GM12878 (cell line): ENCODE measurements around the gene PSPC1. TPM values are rescaled to one million over a fixed set of nuclear protein-coding genes. Genes with fewer than 3 reads are reported as not detected.

Experiments used
- ATAC-seq: fragments of 200-7000 bp; cut with Tn5 transposase; 3 replicates; pipeline ENCODE4 v1.9.1; 2020; ENCODE audit warnings: mild to moderate bottlenecking, moderate library complexity
- BruUV-seq: library from RNA; stranded (reverse); fragments of 400-500 nt; replicated peaks from 2 replicates; lab custom pipeline; 2021; lab: Mats Ljungman, UMichigan
- CTCF ChIA-PET: fragments of 300-600 bp; sonication (Branson Sonifier 250); formaldehyde crosslinking; extraction: SDS; loops from one replicate; lab custom pipeline; 2021; ENCODE audit warnings: inconsistent platforms; lab: Yijun Ruan, JAX
- POLR2A ChIA-PET: fragments of 350-600 bp; formaldehyde crosslinking; extraction: SDS; loops from one replicate; lab custom pipeline; 2021; ENCODE audit warnings: inconsistent platforms; lab: Charles Lee
- RAD21 ChIA-PET: fragments of 300-600 bp; sonication (Branson Sonifier 250); formaldehyde crosslinking; loops from one replicate; lab custom pipeline; 2023; ENCODE audit warnings: antibody characterized with exemption; ENCODE audit not compliant: unreplicated experiment; lab: Charles Lee
- SMC1A ChIA-PET: fragments of 300-600 bp; sonication (Branson Sonifier 250); formaldehyde crosslinking; loops from one replicate; lab custom pipeline; 2023; ENCODE audit not compliant: unreplicated experiment, uncharacterized antibody; lab: Charles Lee
- DNase-seq: peaks from one replicate; pipeline ENCODE4 v3.0.0-alpha.2; 2011; ENCODE audit warnings: low read depth, low spot score
- FAIRE-seq: peaks from 3 replicates; lab custom pipeline; 2011; peaks lifted over from hg19 to GRCh38; lab: Jason Lieb, UNC
- H2AFZ ChIP-seq: 2 replicates; pipeline ENCODE4 v1.6.0; 2011; ENCODE audit warnings: low read depth, low read length, control low read depth; ENCODE audit not compliant: control insufficient read depth
- H3K27ac ChIP-seq: 2 replicates; pipeline ENCODE4 v1.5.1; 2011; ENCODE audit warnings: control low read depth; ENCODE audit not compliant: control insufficient read depth, insufficient read depth
- H3K27me3 ChIP-seq, 2 experiments: replicated peaks in 1 of 2; 2 replicates each; pipeline versions ENCODE4 v1.6.0 to v1.6.1; 2011; ENCODE audit warnings: low read length in 1 of 2; ENCODE audit not compliant: control insufficient read depth in 2 of 2, insufficient read depth in 2 of 2
- H3K36me3 ChIP-seq, 2 experiments: 2 replicates each; pipeline ENCODE4 v1.5.1; 2011; ENCODE audit warnings: low read length in 1 of 2; ENCODE audit not compliant: control insufficient read depth in 2 of 2, insufficient read depth in 2 of 2
- H3K4me1 ChIP-seq: 2 replicates; pipeline ENCODE4 v1.6.1; 2011; ENCODE audit warnings: mild to moderate bottlenecking, low read length, moderate library complexity, mixed read lengths; ENCODE audit not compliant: control insufficient read depth, insufficient read depth
- H3K4me2 ChIP-seq: 2 replicates; pipeline ENCODE4 v1.6.0; 2011; ENCODE audit warnings: control low read depth; ENCODE audit not compliant: control insufficient read depth, insufficient read depth
- H3K4me3 ChIP-seq: fragments of 200-600 bp; sonication (generic); 2 replicates; pipeline ENCODE4 v1.5.1; 2016
- H3K79me2 ChIP-seq: 2 replicates; pipeline ENCODE4 v1.6.0; 2011; ENCODE audit warnings: low read length; ENCODE audit not compliant: control insufficient read depth, insufficient read depth
- H3K9ac ChIP-seq: 2 replicates; pipeline ENCODE4 v1.8.0; 2011; ENCODE audit warnings: low read length, control low read depth, mixed read lengths; ENCODE audit not compliant: control insufficient read depth, insufficient read depth
- H3K9me3 ChIP-seq: replicated peaks from 3 replicates; pipeline ENCODE4 v1.5.1; 2011; ENCODE audit warnings: mild to moderate bottlenecking, low read length; ENCODE audit not compliant: control insufficient read depth, insufficient read depth
- H4K20me1 ChIP-seq: 2 replicates; pipeline ENCODE4 v1.6.0; 2011; ENCODE audit not compliant: control insufficient read depth, insufficient read depth
- CTCF ChIP-seq, 3 experiments: IDR thresholded peaks in 2 of 3; conservative IDR thresholded peaks in 1 of 3; 2 replicates each; pipeline ENCODE4 v1.5.1; 2011; ENCODE audit warnings: low read depth in 3 of 3, low read length in 3 of 3, mild to moderate bottlenecking in 3 of 3, control low read depth in 2 of 3, moderate library complexity in 2 of 3, inconsistent platforms in 1 of 3, mixed read lengths in 1 of 3; ENCODE audit not compliant: control insufficient read depth in 2 of 3, insufficient read depth in 1 of 3; ENCODE audit errors: extremely low read depth in 1 of 3
- HDGF ChIP-seq: fragments of 450-650 bp; IDR thresholded peaks from 2 replicates; pipeline ENCODE4 v1.6.1; 2016; ENCODE audit warnings: antibody characterized with exemption
- KDM1A ChIP-seq: fragments of 200-600 bp; sonication (generic); IDR thresholded peaks from 2 replicates; pipeline ENCODE4 v1.6.1; 2016; ENCODE audit warnings: borderline replicate concordance
- RBBP5 ChIP-seq: fragments of 200-600 bp; sonication (generic); conservative IDR thresholded peaks from 2 replicates; pipeline ENCODE4 v1.6.1; 2016
- ZBED1 ChIP-seq: IDR thresholded peaks from 2 replicates; pipeline ENCODE4 v1.6.1; 2016; ENCODE audit warnings: borderline replicate concordance
- ZNF592 ChIP-seq: fragments of 450-650 bp; IDR thresholded peaks from 2 replicates; pipeline ENCODE4 v1.6.1; 2017; ENCODE audit warnings: mild to moderate bottlenecking, moderate library complexity
- WGBS: methylation state at CpG from one replicate; pipeline ENCODE4 v1.1.6; 2016; ENCODE audit warnings: low lambda C conversion rate; ENCODE audit not compliant: insufficient replicate concordance, insufficient coverage; ENCODE audit errors: missing lambda C conversion rate; 5-methylcytosine and 5-hydroxymethylcytosine counted together
- in situ Hi-C: fragments of 300-500 bp; cut with MboI; formaldehyde crosslinking; loops from 9 replicates; pipeline ENCODE4 v1.14.3; 2018; ENCODE audit warnings: mixed read lengths
- intact Hi-C: fragments of 100-400 bp; cut with micrococcal nuclease; formaldehyde crosslinking; loops from one replicate; pipeline ENCODE4 v1.14.2; 2022; ENCODE audit not compliant: unreplicated experiment
- polyA plus RNA-seq, 11 experiments: library from polyadenylated mRNA; depleted of rRNA in 4 of 11; unstranded in 6 of 11; stranded (reverse) in 5 of 11; fragments of >200 nt; fragmentation: Nextera tagmentation in 4 of 11; fragmentation: Illumina TruSeq in 1 of 11; extraction: Ambion mirVana in 4 of 11; extraction: Trizol in 1 of 11; gene quantifications; 1 replicate in 1 of 11; 2 replicates in 10 of 11; pipeline versions ENCODE4 v1.2.1 to v1.2.3, GENCODE V29; 2011 to 2016; ENCODE audit warnings: inconsistent platforms in 2 of 11, missing spikeins in 2 of 11, low read depth in 1 of 11
- total RNA-seq, 4 experiments: library from RNA; depleted of rRNA in 3 of 4; stranded (reverse); fragments of >200 nt in 3 of 4; fragmentation: Illumina TruSeq in 1 of 4; extraction: Trizol in 1 of 4; gene quantifications; 2 replicates each; pipeline versions ENCODE4 v1.2.1 to v1.2.3, GENCODE V29; 2013 to 2021
- TF ChIP-seq, protein P1 (sequence below): fragments of 450-650 bp; formaldehyde crosslinking; IDR thresholded peaks from 2 replicates; pipeline ENCODE4 v1.4.0; 2020; ENCODE audit warnings: mild to moderate bottlenecking, moderate library complexity

Gene PSPC1
- total and polyA plus RNA-seq, 10 of the 15 experiments (the other 5 are each of a cell fraction or from before 2014, with no cell fraction given): 17.7 to 76.3 (median 66.8) TPM

DNA sequence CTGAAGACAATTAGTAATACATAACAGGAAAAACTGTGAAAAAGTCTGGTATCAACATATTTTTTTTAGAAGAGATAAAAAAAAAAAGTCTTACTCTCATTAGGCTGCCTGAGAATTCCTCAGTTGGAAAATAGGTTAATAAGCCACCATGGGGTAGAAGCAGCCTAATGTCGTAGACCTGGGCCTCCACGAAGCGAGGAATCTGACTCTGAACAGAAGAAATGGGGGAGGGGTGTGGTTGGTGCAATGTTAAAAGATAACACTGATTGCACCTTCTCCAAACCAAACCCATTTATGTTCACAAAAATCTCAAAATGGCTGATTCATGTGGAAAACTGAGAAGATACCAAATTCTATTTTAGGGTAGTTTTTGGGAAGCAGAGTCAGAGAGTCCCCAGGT lies 86.9 kb downstream of the PSPC1 start:
- DNase-seq (no peak), FAIRE-seq (no peak), ATAC-seq (no peak)
- H2AFZ ChIP-seq: no peak overlapping the region
- H3K9ac ChIP-seq: no peak overlapping the region
- H4K20me1 ChIP-seq: no peaks in the 10 kb centered on the region
- TF ChIP-seq HDGF (no peak), KDM1A (no peak)
- intact Hi-C loops: no loop called here
- H3K79me2 ChIP-seq: no peaks in the 10 kb centered on the region
- ChIA-PET RAD21 (no interaction called here), CTCF (no interaction called here), SMC1A (no interaction called here), POLR2A (no interaction called here)
- no peak overlapping the region for H3K4me2 ChIP-seq
- 67% methylated on average over 3 of the region's 3 CpGs for WGBS
- no TSS peak for BruUV-seq
- no peak overlapping the region for H3K27ac ChIP-seq
- no peaks in the 10 kb centered on the region for H3K27me3 ChIP-seq
- peaks cover 0 to 4% of the 10 kb centered on the region in 2 experiments; a peak in 3 of 4 replicates for H3K36me3 ChIP-seq
- no peaks in the 10 kb centered on the region for H3K4me1 ChIP-seq
- H3K9me3 ChIP-seq: no peaks in the 10 kb centered on the region
- in situ Hi-C loops: no loop called here
- no peak overlapping the region for H3K4me3 ChIP-seq

- intact Hi-C loops: no loop called here
- BruUV-seq: no TSS peak
- SMC1A ChIA-PET: no interaction called here
- WGBS: 96% methylated on average over 1 of the region's 1 CpG
- DNase-seq (no peak), FAIRE-seq (no peak), ATAC-seq (no peak)
- Histone ChIP-seq H3K9me3 (no peaks in the 10 kb centered on the region), H4K20me1 (no peaks in the 10 kb centered on the region), H3K79me2 (no peaks in the 10 kb centered on the region), H3K9ac (no peak overlapping the region), H3K27ac (no peak overlapping the region), H3K27me3 (no peaks in the 10 kb centered on the region), H3K4me1 (no peaks in the 10 kb centered on the region), H3K4me2 (no peak overlapping the region), H3K4me3 (no peak overlapping the region), H3K36me3 (peaks cover 0 to 4% of the 10 kb centered on the region in 2 experiments; a peak in 3 of 4 replicates), H2AFZ (no peak overlapping the region)
- CTCF ChIA-PET: no interaction called here
- RAD21 ChIA-PET: no interaction called here
- in situ Hi-C loops: no loop called here
- POLR2A ChIA-PET: no interaction called here
- TF ChIP-seq RBBP5 (no peak), ZNF592 (no peak), ZBED1 (no peak), CTCF (IDR thresholded peaks at IDR 0.05 in 2 of 3, conservative IDR thresholded peaks at IDR 0.05 in 1 of 3; ENCODE audit: control insufficient read depth in 2 of 3, extremely low read depth in 1 of 3, insufficient read depth in 1 of 3, low read depth in 3 of 3, low read length in 3 of 3) (no peak)
- TF ChIP-seq, protein P1, sequence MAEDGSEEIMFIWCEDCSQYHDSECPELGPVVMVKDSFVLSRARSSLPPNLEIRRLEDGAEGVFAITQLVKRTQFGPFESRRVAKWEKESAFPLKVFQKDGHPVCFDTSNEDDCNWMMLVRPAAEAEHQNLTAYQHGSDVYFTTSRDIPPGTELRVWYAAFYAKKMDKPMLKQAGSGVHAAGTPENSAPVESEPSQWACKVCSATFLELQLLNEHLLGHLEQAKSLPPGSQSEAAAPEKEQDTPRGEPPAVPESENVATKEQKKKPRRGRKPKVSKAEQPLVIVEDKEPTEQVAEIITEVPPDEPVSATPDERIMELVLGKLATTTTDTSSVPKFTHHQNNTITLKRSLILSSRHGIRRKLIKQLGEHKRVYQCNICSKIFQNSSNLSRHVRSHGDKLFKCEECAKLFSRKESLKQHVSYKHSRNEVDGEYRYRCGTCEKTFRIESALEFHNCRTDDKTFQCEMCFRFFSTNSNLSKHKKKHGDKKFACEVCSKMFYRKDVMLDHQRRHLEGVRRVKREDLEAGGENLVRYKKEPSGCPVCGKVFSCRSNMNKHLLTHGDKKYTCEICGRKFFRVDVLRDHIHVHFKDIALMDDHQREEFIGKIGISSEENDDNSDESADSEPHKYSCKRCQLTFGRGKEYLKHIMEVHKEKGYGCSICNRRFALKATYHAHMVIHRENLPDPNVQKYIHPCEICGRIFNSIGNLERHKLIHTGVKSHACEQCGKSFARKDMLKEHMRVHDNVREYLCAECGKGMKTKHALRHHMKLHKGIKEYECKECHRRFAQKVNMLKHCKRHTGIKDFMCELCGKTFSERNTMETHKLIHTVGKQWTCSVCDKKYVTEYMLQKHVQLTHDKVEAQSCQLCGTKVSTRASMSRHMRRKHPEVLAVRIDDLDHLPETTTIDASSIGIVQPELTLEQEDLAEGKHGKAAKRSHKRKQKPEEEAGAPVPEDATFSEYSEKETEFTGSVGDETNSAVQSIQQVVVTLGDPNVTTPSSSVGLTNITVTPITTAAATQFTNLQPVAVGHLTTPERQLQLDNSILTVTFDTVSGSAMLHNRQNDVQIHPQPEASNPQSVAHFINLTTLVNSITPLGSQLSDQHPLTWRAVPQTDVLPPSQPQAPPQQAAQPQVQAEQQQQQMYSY (CRISPR knock-in tag): no peak
Observed at GRCh38 chr13:19695428-19695827, 87.3 kb downstream of the PSPC1 start.
